ENCODE results near the gene RFX8.

DNA sequence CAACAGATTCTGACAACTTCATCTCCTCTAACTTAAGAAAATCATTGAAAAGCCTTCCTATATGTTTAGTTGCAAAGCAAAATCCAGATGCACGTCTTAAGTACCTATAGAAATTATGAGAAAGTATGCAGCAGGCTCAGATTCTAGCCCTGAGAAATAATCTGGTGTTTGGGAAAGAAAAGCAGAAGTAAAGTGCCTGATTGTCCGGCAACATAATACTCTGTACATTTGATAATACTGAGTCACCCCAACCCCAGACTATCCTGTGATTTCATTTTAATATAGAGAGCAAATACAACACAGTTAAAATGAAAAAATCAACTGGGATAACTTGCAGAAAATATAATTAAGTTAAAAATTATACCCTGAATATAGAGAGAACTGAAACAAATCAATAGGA is 13.5 kb downstream of the RFX8 start:
- no peak for TF ChIP-seq POLR2A (IDR thresholded peaks at IDR 0.05; ENCODE audit: low read depth, low read length)
- TF ChIP-seq CEBPB (IDR thresholded peaks at IDR 0.05; ENCODE audit: low read depth, low read length), result no peak
- TF ChIP-seq FOS (IDR thresholded peaks at IDR 0.05; ENCODE audit: low read depth, low read length), result no peak
- TF ChIP-seq RAD21 (IDR thresholded peaks at IDR 0.05; ENCODE audit: low read length), result no peak
- no peak for TF ChIP-seq MAFK (IDR thresholded peaks at IDR 0.05; ENCODE audit: low read depth, low read length)
- TF ChIP-seq, protein P1, sequence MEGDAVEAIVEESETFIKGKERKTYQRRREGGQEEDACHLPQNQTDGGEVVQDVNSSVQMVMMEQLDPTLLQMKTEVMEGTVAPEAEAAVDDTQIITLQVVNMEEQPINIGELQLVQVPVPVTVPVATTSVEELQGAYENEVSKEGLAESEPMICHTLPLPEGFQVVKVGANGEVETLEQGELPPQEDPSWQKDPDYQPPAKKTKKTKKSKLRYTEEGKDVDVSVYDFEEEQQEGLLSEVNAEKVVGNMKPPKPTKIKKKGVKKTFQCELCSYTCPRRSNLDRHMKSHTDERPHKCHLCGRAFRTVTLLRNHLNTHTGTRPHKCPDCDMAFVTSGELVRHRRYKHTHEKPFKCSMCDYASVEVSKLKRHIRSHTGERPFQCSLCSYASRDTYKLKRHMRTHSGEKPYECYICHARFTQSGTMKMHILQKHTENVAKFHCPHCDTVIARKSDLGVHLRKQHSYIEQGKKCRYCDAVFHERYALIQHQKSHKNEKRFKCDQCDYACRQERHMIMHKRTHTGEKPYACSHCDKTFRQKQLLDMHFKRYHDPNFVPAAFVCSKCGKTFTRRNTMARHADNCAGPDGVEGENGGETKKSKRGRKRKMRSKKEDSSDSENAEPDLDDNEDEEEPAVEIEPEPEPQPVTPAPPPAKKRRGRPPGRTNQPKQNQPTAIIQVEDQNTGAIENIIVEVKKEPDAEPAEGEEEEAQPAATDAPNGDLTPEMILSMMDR (conservative IDR thresholded peaks at IDR 0.05; ENCODE audit: low read depth, low read length), result no peak
- no peak for TF ChIP-seq CHD1 (IDR thresholded peaks at IDR 0.05; ENCODE audit: low read depth, low read length)

Data from IMR-90 (cell line).